GM12872 (cell line): ENCODE results near the gene LRPPRC.

Source experiments
- CTCF ChIP-seq: IDR thresholded peaks from 3 replicates; pipeline ENCODE4 v1.5.1; 2011; ENCODE audit warnings: low read depth, mild to moderate bottlenecking, low read length, moderate library complexity; ENCODE audit not compliant: insufficient read depth

The LRPPRC gene

GRCh38 chr2:43995733-43996533 lies at the start of gene LRPPRC:
LRPPRC (minus strand) TSS chr2:43995989; CDS start chr2:43995947, 42 bp downstream.
- no peak for TF ChIP-seq CTCF

- no peak for TF ChIP-seq CTCF
These were observed 49.3 kb upstream of the LRPPRC start for GRCh38 chr2:44045061-44045460.

GRCh38 chr2:44044281-44044720 lies 48.5 kb upstream of the LRPPRC start:
- TF ChIP-seq CTCF, result peak; percentile 95

- no peak for TF ChIP-seq CTCF
These were observed 44.6 kb upstream of the LRPPRC start for GRCh38 chr2:44040365-44040764.

GRCh38 chr2:44038277-44038676 lies 42.5 kb upstream of the LRPPRC start:
- no peak for TF ChIP-seq CTCF

GRCh38 chr2:44037221-44037620 lies 41.4 kb upstream of the LRPPRC start:
- TF ChIP-seq CTCF, result no peak

- no peak for TF ChIP-seq CTCF
These were observed 38.2 kb upstream of the LRPPRC start for GRCh38 chr2:44033947-44034346.

- no peak for TF ChIP-seq CTCF
These were observed 20.5 kb upstream of the LRPPRC start for GRCh38 chr2:44016282-44016681.
